DND-41 (cell line): ENCODE results near the gene IRF4.

ENCODE experiments used
- ATAC-seq: fragments of 200-7000 bp; cut with Tn5 transposase; 3 replicates; pipeline ENCODE4 v1.9.1; 2021; ENCODE audit warnings: low read depth; ENCODE audit not compliant: insufficient read depth
- DNase-seq: peaks from one replicate; pipeline ENCODE4 v3.0.0-alpha.2; 2020
- H2AFZ ChIP-seq: 2 replicates; pipeline ENCODE4 v1.6.0; 2012; ENCODE audit warnings: low read depth, low read length
- H3K27ac ChIP-seq: 2 replicates; pipeline ENCODE4 v1.5.1; 2012; ENCODE audit warnings: low read length, inconsistent platforms
- H3K27me3 ChIP-seq: fragments of 200-600 bp; sonication (generic); 2 replicates; pipeline ENCODE4 v1.6.0; 2012; ENCODE audit warnings: low read length, mild to moderate bottlenecking, inconsistent platforms; ENCODE audit not compliant: insufficient read depth, poor library complexity
- H3K36me3 ChIP-seq: 2 replicates; pipeline ENCODE4 v1.5.1; 2012; ENCODE audit warnings: low read length, inconsistent platforms; ENCODE audit not compliant: insufficient read depth
- H3K4me1 ChIP-seq: 2 replicates; pipeline ENCODE4 v1.5.1; 2012; ENCODE audit warnings: mild to moderate bottlenecking, low read length; ENCODE audit not compliant: insufficient read depth
- H3K4me2 ChIP-seq: 2 replicates; pipeline ENCODE4 v1.6.0; 2012; ENCODE audit warnings: mild to moderate bottlenecking, moderate library complexity, low read length, inconsistent platforms; ENCODE audit not compliant: insufficient read depth
- H3K4me3 ChIP-seq, 2 experiments: fragments of 200-600 bp in 1 of 2; shearing (Covaris generic) in 1 of 2; 2 replicates each; pipeline ENCODE4 v1.5.1; 2012 to 2016; ENCODE audit warnings: inconsistent platforms in 2 of 2, low read length in 2 of 2, mild to moderate bottlenecking in 2 of 2, low read depth in 1 of 2, moderate library complexity in 1 of 2
- H3K79me2 ChIP-seq: 2 replicates; pipeline ENCODE4 v1.6.0; 2012; ENCODE audit warnings: low read length, inconsistent platforms; ENCODE audit not compliant: insufficient read depth
- H3K9ac ChIP-seq: 2 replicates; pipeline ENCODE4 v1.6.0; 2012; ENCODE audit warnings: low read depth, mild to moderate bottlenecking, inconsistent platforms, low read length, moderate library complexity
- H3K9me3 ChIP-seq: 2 replicates; pipeline ENCODE4 v1.5.1; 2012; ENCODE audit warnings: low read length, moderate library complexity, mild to moderate bottlenecking, inconsistent platforms; ENCODE audit not compliant: insufficient read depth, severe bottlenecking
- H4K20me1 ChIP-seq: 2 replicates; pipeline ENCODE4 v1.6.0; 2012; ENCODE audit warnings: low read length; ENCODE audit not compliant: insufficient read depth
- CTCF ChIP-seq: IDR thresholded peaks from 2 replicates; pipeline ENCODE4 v1.5.1; 2012; ENCODE audit warnings: borderline replicate concordance, low read length, moderate library complexity, mild to moderate bottlenecking; ENCODE audit not compliant: poor library complexity, severe bottlenecking; ENCODE audit errors: extremely low read depth
- EZH2 ChIP-seq: IDR thresholded peaks from 3 replicates; pipeline ENCODE4 v1.6.1; 2012; ENCODE audit warnings: borderline replicate concordance, low read depth, mild to moderate bottlenecking, moderate library complexity, low read length, inconsistent platforms; ENCODE audit not compliant: severe bottlenecking

IRF4 gene

GRCh38 chr6:387293-387741, 4.2 kb upstream of the IRF4 start:
- Histone ChIP-seq H3K27ac (no peak overlapping the region), H3K36me3 (no peaks in the 10 kb centered on the region), H3K4me3 (no peak overlapping the region), H2AFZ (no peak overlapping the region), H3K9ac (no peak overlapping the region), H3K79me2 (no peaks in the 10 kb centered on the region), H3K4me2 (no peak overlapping the region), H3K27me3 (peaks cover 3% of the 10 kb centered on the region), H3K4me1 (no peaks in the 10 kb centered on the region), H4K20me1 (no peaks in the 10 kb centered on the region), H3K9me3 (no peaks in the 10 kb centered on the region)
- DNase-seq: no peak
- TF ChIP-seq CTCF (no peak), EZH2 (no peak)
- no peak for ATAC-seq

- Histone ChIP-seq H3K4me2 (no peak overlapping the region), H3K4me3 (no peak overlapping the region), H3K27ac (no peak overlapping the region), H3K79me2 (no peaks in the 10 kb centered on the region), H2AFZ (no peak overlapping the region), H4K20me1 (no peaks in the 10 kb centered on the region), H3K27me3 (peaks cover 3% of the 10 kb centered on the region), H3K4me1 (no peaks in the 10 kb centered on the region), H3K9ac (no peak overlapping the region), H3K36me3 (no peaks in the 10 kb centered on the region), H3K9me3 (no peaks in the 10 kb centered on the region)
- TF ChIP-seq CTCF (no peak), EZH2 (no peak)
- ATAC-seq (no peak), DNase-seq (no peak)
Observed at GRCh38 chr6:388202-388903, 3.2 kb upstream of the IRF4 start.

- no peak overlapping the region for H3K9ac ChIP-seq
- no peak for ATAC-seq
- no peak overlapping the region for H2AFZ ChIP-seq
- H3K4me3 ChIP-seq: no peak overlapping the region
- H3K27ac ChIP-seq: no peak overlapping the region
- no peaks in the 10 kb centered on the region for H4K20me1 ChIP-seq
- H3K4me2 ChIP-seq: no peak overlapping the region
- H3K79me2 ChIP-seq: no peaks in the 10 kb centered on the region
- no peak for TF ChIP-seq CTCF
- no peak for TF ChIP-seq EZH2
- peaks cover 3% of the 10 kb centered on the region for H3K27me3 ChIP-seq
- no peak for DNase-seq
- H3K36me3 ChIP-seq: no peaks in the 10 kb centered on the region
- no peaks in the 10 kb centered on the region for H3K9me3 ChIP-seq
- no peaks in the 10 kb centered on the region for H3K4me1 ChIP-seq
Observed at GRCh38 chr6:389143-389542, 2.4 kb upstream of the IRF4 start.

- ATAC-seq: no peak
- no peak overlapping the region for H2AFZ ChIP-seq
Observed at GRCh38 chr6:389622-390021, 1.9 kb upstream of the IRF4 start.

More at GRCh38 chr6:389622-390021, 1.9 kb upstream of the IRF4 start:
- no peak for TF ChIP-seq EZH2
- TF ChIP-seq CTCF: peak; percentile 12
- peaks cover 3% of the 10 kb centered on the region for H3K27me3 ChIP-seq
- no peak for DNase-seq
- no peaks in the 10 kb centered on the region for H3K79me2 ChIP-seq
- no peaks in the 10 kb centered on the region for H3K36me3 ChIP-seq
- no peak overlapping the region for H3K9ac ChIP-seq
- H3K27ac ChIP-seq: no peak overlapping the region
- H3K9me3 ChIP-seq: no peaks in the 10 kb centered on the region
- no peaks in the 10 kb centered on the region for H4K20me1 ChIP-seq
- H3K4me1 ChIP-seq: no peaks in the 10 kb centered on the region
- no peak overlapping the region for H3K4me2 ChIP-seq
- H3K4me3 ChIP-seq: no peak overlapping the region
